Stimulated activated CD4-positive, alpha-beta T cell treated with anti-CD3 and anti-CD28 coated beads, TNF-alpha, amount 100 ng/mL, for 4 hours (primary cell): ENCODE data around the gene PARK7.

Source experiments
- DNase-seq, 3 experiments: peaks; one replicate each; pipeline ENCODE4 v3.0.0-alpha.2; 2020; ENCODE audit warnings: low read depth in 3 of 3

The PARK7 gene

GRCh38 chr1:8024329-8024728, 62.8 kb downstream of the PARK7 start:
- DNase-seq, result no peak

- DNase-seq, result no peak
Measured at GRCh38 chr1:8025061-8025670, 63.7 kb downstream of the PARK7 start.

- no peak for DNase-seq
Measured at GRCh38 chr1:8025671-8026144, 64.2 kb downstream of the PARK7 start.

GRCh38 chr1:8026153-8026975, 64.9 kb downstream of the PARK7 start, which contains the start of gene ERRFI1:
ERRFI1 (minus strand) TSS chr1:8026309; CDS start chr1:8015619, 10,690 bp downstream.
- DNase-seq, result peak; percentile 74 to 80 (median 78)

DNA sequence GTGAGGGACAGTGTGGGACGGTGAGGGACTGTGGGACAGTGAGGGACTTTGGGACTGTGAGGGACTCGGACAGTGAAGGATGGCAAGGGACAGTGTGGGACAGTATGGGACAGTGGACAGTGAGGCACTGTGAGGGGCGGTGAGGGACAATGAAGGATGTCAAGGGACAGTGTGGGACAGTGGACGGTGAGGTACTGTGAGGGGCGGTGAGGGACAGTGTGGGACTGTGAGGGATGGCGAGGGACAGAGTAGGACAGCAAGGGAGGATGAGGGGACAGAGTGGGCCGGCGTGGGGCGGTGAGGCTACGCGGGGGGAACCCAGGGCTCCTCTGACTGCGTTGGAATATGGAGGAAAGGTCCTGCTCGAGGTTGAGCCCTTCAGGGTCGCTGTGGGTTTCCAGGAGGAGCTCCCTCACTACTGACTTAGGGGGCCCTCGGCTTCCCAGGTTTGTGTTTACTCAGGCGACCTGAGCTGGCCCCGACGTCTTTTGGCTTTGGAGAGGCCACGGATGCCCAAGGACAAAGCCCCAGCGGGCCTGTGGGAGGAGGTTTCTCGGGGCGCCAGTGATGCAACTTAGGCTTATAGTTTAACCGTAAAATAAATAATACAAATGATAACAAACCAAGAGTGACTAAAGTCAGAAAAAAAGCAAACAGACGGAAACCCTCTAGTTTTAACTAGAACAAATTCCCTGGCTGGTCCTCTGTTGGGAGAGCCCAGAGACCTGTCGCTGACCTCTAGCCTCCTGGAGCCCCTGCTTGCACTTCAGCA, 65.7 kb downstream of the PARK7 start:
- no peak for DNase-seq

- no peak for DNase-seq
Measured at GRCh38 chr1:8027748-8028570, 66.4 kb downstream of the PARK7 start.

GRCh38 chr1:8028571-8028910, 67.0 kb downstream of the PARK7 start:
- no peak for DNase-seq

- no peak for DNase-seq
Measured at GRCh38 chr1:8031176-8031785, 69.8 kb downstream of the PARK7 start.

GRCh38 chr1:8032366-8032910, 70.9 kb downstream of the PARK7 start:
- DNase-seq, result no peak

DNA sequence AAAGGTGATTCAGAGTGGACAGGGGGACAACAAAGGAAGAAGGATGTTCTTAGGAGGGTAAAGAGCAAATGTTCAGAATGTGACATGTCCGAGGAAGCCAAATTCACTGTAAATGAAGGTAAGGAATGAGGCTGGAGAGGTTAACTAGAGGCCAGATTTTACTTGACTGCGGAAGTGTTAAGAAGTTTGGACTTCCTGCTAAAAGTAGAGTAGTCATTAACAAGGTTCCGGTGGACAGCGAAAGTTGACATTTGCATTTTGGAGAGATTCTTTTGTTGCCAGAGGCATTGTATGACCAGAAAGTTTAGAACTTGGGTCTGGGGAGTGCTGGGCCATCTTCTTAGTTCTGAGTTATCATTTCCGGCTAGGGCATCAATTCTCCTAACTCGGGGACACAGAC, 71.8 kb downstream of the PARK7 start:
- no peak for DNase-seq
